ENCODE data around the gene RND2. TPM values are rescaled to one million over a fixed set of nuclear protein-coding genes. Genes with fewer than 3 reads are reported as not detected.

RND2 gene
- total and polyA plus RNA-seq, 2 experiments from 2014 or later: 18.5 to 22.9 TPM

DNA sequence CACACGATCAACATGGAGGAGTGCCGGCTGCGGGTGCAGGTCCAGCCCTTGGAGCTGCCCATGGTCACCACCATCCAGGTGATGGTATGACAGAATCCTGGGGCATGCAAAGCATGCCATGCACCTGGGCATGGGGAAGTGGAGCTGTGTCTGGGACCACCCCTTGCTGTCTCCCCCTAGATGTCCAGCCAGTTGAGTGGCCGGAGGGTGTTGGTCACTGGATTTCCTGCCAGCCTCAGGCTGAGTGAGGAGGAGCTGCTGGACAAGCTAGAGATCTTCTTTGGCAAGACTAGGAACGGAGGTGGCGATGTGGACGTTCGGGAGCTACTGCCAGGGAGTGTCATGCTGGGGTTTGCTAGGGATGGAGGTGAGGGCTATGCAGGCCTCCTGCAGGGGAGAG lies 11.7 kb upstream of the RND2 start:
- no peaks in the 10 kb centered on the region for H4K20me1 ChIP-seq (replicated peaks; ENCODE audit: insufficient read depth)
- peaks cover 6% of the 10 kb centered on the region; the same call in 1 of the 2 replicates for H3K36me3 ChIP-seq (ENCODE audit: insufficient read depth)
- H3K27ac ChIP-seq (ENCODE audit: low read depth): no peak overlapping the region
- H3K9me3 Mint-ChIP-seq: no peaks in the 10 kb centered on the region
- no peak for DNase-seq (ENCODE audit: low spot score)
- no peak for ATAC-seq
- no peak overlapping the region for H3K4me3 ChIP-seq
- no peak overlapping the region for H3K27ac Mint-ChIP-seq
- H2AFZ ChIP-seq: no peak overlapping the region
- H3K4me2 ChIP-seq: no peak overlapping the region
- H3K4me1 Mint-ChIP-seq: peaks cover 35% of the 10 kb centered on the region
- TF ChIP-seq EZH2phosphoT487 (IDR thresholded peaks at IDR 0.05; ENCODE audit: unreplicated experiment) (no peak), POLR2AphosphoS5 (IDR thresholded peaks at IDR 0.05; ENCODE audit: low read depth) (no peak), NANOG (IDR thresholded peaks at IDR 0.05; ENCODE audit: borderline replicate concordance) (no peak), REST (IDR thresholded peaks at IDR 0.05; ENCODE audit: unreplicated experiment) (no peak), ZNF114 (CRISPR knock-in tag; IDR thresholded peaks at IDR 0.05) (no peak), ZNF331 (CRISPR knock-in tag; IDR thresholded peaks at IDR 0.05; ENCODE audit: low read depth) (no peak), STAT1 (IDR thresholded peaks at IDR 0.05; ENCODE audit: unreplicated experiment) (no peak), CREB1 (CRISPR knock-in tag; IDR thresholded peaks at IDR 0.05; ENCODE audit: low read depth) (no peak), EZH2 (IDR thresholded peaks at IDR 0.05; ENCODE audit: low read depth, unreplicated experiment) (no peak), JUNB (IDR thresholded peaks at IDR 0.05; ENCODE audit: unreplicated experiment) (no peak)
- TF ChIP-seq, protein P1, sequence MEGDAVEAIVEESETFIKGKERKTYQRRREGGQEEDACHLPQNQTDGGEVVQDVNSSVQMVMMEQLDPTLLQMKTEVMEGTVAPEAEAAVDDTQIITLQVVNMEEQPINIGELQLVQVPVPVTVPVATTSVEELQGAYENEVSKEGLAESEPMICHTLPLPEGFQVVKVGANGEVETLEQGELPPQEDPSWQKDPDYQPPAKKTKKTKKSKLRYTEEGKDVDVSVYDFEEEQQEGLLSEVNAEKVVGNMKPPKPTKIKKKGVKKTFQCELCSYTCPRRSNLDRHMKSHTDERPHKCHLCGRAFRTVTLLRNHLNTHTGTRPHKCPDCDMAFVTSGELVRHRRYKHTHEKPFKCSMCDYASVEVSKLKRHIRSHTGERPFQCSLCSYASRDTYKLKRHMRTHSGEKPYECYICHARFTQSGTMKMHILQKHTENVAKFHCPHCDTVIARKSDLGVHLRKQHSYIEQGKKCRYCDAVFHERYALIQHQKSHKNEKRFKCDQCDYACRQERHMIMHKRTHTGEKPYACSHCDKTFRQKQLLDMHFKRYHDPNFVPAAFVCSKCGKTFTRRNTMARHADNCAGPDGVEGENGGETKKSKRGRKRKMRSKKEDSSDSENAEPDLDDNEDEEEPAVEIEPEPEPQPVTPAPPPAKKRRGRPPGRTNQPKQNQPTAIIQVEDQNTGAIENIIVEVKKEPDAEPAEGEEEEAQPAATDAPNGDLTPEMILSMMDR (conservative IDR thresholded peaks at IDR 0.05; ENCODE audit: low read depth in 2 of 2): no peak
- TF ChIP-seq, protein P2, sequence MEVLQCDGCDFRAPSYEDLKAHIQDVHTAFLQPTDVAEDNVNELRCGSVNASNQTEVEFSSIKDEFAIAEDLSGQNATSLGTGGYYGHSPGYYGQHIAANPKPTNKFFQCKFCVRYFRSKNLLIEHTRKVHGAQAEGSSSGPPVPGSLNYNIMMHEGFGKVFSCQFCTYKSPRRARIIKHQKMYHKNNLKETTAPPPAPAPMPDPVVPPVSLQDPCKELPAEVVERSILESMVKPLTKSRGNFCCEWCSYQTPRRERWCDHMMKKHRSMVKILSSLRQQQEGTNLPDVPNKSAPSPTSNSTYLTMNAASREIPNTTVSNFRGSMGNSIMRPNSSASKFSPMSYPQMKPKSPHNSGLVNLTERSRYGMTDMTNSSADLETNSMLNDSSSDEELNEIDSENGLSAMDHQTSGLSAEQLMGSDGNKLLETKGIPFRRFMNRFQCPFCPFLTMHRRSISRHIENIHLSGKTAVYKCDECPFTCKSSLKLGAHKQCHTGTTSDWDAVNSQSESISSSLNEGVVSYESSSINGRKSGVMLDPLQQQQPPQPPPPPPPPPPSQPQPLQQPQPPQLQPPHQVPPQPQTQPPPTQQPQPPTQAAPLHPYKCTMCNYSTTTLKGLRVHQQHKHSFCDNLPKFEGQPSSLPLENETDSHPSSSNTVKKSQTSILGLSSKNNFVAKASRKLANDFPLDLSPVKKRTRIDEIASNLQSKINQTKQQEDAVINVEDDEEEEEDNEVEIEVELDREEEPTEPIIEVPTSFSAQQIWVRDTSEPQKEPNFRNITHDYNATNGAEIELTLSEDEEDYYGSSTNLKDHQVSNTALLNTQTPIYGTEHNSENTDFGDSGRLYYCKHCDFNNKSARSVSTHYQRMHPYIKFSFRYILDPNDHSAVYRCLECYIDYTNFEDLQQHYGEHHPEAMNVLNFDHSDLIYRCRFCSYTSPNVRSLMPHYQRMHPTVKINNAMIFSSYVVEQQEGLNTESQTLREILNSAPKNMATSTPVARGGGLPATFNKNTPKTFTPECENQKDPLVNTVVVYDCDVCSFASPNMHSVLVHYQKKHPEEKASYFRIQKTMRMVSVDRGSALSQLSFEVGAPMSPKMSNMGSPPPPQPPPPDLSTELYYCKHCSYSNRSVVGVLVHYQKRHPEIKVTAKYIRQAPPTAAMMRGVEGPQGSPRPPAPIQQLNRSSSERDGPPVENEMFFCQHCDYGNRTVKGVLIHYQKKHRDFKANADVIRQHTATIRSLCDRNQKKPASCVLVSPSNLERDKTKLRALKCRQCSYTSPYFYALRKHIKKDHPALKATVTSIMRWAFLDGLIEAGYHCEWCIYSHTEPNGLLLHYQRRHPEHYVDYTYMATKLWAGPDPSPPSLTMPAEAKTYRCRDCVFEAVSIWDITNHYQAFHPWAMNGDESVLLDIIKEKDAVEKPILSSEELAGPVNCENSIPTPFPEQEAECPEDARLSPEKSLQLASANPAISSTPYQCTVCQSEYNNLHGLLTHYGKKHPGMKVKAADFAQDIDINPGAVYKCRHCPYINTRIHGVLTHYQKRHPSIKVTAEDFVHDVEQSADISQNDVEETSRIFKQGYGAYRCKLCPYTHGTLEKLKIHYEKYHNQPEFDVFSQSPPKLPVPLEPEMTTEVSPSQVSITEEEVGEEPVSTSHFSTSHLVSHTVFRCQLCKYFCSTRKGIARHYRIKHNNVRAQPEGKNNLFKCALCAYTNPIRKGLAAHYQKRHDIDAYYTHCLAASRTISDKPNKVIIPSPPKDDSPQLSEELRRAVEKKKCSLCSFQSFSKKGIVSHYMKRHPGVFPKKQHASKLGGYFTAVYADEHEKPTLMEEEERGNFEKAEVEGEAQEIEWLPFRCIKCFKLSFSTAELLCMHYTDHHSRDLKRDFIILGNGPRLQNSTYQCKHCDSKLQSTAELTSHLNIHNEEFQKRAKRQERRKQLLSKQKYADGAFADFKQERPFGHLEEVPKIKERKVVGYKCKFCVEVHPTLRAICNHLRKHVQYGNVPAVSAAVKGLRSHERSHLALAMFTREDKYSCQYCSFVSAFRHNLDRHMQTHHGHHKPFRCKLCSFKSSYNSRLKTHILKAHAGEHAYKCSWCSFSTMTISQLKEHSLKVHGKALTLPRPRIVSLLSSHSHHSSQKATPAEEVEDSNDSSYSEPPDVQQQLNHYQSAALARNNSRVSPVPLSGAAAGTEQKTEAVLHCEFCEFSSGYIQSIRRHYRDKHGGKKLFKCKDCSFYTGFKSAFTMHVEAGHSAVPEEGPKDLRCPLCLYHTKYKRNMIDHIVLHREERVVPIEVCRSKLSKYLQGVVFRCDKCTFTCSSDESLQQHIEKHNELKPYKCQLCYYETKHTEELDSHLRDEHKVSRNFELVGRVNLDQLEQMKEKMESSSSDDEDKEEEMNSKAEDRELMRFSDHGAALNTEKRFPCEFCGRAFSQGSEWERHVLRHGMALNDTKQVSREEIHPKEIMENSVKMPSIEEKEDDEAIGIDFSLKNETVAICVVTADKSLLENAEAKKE (CRISPR knock-in tag; IDR thresholded peaks at IDR 0.05): no peak
- TF ChIP-seq, protein P3, sequence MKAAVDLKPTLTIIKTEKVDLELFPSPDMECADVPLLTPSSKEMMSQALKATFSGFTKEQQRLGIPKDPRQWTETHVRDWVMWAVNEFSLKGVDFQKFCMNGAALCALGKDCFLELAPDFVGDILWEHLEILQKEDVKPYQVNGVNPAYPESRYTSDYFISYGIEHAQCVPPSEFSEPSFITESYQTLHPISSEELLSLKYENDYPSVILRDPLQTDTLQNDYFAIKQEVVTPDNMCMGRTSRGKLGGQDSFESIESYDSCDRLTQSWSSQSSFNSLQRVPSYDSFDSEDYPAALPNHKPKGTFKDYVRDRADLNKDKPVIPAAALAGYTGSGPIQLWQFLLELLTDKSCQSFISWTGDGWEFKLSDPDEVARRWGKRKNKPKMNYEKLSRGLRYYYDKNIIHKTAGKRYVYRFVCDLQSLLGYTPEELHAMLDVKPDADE (IDR thresholded peaks at IDR 0.05): no peak
- peaks cover 3% of the 10 kb centered on the region for H3K79me2 ChIP-seq (replicated peaks; ENCODE audit: insufficient read depth)
- H3F3A ChIP-seq (replicated peaks; ENCODE audit: low read depth): no peaks in the 10 kb centered on the region
- peaks cover 39% of the 10 kb centered on the region for H3K36me3 Mint-ChIP-seq (ENCODE audit: low read depth)
- H3K4me1 ChIP-seq (ENCODE audit: insufficient read depth): peaks cover 10% of the 10 kb centered on the region
- H3K4me3 Mint-ChIP-seq: no peak overlapping the region
- H3K9me2 ChIP-seq (ENCODE audit: insufficient read depth): no peaks in the 10 kb centered on the region
- H3K27me3 Mint-ChIP-seq (ENCODE audit: insufficient read depth, low read depth, poor library complexity): peaks cover 5% of the 10 kb centered on the region
- H3K27me3 ChIP-seq (ENCODE audit: insufficient read depth): no peaks in the 10 kb centered on the region

Data from GM23338 (cell line).